ENCODE results near the gene IGSF23.
A peak's percentile ranks its signal among the peaks of the same experiment; 100 is the strongest.

The IGSF23 gene

DNA sequence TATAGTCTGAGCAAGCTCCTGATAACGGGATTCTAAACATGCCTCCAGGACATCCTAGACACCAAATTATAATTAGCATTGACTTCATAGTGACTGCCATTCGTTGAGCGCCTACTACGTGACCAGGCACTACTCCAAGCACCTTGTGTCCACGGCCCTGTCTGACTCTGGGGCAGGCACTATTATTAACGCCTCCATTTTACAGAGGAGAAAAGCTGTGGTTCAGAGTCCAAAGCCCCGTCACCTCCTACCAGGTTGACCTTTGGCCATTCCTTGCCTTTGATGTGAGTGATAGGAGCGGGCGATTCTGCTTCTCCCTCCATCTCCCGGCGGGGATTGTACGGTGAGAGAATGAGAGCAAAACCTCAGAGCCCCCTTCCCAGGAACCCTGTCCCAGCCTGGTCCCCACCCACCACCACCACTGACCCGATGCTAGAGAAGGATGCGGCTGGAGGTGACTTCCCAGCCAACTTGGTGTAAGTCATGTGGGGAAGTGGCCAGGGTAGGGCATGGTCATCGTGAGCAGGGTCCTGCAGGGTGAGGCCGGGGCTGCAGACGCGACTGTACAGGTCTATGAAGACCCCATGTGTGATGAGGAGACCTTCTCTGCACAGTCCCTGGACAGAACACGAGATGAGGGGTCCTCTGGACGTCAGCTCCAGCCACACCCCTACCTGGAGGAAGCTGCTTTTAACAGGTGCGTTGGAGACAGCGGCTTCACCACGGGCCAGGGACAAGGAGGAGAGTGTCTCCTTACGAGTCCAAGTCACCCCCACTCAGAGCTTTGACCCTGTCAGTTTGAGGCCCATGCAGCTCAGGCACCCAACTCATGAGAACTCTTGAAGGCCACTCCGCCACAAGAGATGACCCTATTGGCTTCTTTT lies at the start of gene IGSF23:
IGSF23 (plus strand) TSS at position 269 of the 884 bp plus-strand sequence; CDS start at position 352, 83 bp downstream.
- no peak for DNase-seq

DNA sequence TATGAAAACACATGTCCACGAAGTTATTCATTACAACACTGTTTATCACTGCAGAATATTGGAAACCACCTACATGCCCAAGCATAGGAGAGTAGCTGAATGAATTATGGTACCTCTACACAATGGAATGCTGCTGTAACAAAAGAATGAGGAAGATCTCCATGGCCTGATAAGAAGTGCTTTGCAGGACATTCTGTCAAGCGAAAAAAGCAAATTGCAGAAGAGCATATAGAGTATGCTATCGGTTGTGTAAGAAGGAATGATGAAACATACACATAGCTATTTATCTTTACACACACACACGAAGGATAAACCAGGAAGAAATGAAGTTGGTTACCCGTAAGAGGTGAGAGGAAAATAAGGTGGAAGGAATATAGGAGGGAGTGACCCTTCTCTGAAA lies 46.4 kb upstream of the IGSF23 start:
- DNase-seq: no peak

DNA sequence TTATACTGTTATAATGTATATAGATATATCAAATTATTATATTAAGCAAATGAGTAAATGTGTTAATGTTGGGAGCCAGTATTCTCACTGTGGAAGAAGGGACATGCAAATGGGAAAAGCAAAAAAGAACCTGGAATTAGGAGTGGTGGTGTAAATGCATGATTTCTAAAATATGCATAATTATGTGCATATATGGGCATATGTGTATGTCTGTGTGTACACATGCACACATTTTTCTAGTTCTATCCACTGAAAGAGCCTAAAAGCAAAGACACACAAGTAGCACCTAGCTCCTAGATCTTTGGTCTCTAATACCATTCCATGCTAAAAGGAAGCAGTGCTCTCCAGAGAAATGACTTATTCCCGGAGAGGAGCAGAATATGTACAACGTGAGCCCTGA lies 45.6 kb upstream of the IGSF23 start:
- DNase-seq: no peak

- no peak for DNase-seq
Observed at GRCh38 chr19:44570603-44570983, 42.8 kb upstream of the IGSF23 start.

DNA sequence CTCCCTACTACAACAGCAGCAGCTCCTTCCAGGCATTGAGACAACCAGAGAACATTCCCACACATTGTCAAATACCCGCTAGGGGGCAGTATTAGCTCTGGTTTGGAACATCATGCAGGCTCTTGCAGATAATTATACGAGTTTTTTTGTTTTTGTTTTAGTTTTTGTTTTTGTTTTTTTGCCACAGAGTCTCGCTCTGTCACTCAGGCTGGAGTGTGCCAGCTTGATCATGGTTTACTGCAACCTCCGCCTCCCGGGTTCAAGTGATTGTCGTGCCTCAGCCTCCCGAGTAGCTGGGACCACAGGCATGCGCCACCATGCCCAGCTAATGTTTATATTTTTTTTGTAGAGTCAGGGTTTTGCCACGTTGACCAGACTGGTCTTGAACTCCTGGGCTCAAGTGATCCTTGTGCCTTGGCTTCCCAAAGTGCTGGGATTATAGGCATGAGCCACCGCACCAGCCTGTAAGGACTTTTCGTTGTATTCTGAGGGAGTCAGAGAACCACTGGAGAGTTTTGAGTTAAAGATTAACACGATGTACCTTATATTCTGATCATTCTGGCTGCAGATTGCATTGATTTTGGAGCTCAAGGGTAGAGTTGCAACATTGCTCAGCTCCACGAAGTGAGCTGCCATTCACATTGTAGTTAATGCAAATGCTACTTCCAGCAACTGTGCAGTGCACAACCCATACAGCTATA lies 42.2 kb upstream of the IGSF23 start:
- DNase-seq: no peak

DNA sequence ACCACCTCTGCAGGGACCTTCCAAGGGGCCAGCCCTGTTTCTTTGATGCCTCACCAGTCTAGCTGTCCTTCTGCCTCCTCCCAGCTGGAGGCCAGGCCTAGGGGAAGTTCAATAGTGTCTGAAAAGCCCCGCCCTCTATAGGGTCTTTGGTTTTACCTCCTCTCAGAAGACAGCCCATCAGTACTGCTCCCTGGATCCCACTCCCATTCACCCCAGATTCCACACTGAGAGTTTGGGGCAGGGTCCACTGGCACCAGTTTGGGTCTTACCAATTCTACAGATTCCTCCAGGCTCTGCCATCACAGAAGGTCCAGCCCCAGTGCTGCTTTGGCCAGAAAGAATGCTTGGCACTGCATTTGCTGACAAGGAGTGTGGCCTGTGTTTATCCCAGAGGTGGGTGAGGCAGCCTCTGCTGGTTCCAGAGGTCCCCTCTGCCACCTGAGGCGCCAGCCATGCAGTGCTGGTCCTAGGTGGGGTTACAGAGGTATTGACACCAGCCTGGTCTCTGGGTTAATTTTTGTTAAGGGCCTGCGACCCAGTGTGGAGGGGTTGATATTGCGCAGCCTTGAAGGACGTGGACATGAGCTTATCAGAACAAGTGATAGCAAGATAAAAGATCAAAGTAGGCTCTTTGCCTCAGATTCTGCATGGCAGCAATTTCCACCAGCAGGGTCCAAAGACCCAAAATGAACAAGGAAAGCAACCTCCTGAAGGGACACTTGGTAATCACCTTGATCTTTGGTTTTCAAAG lies 41.4 kb upstream of the IGSF23 start:
- no peak for DNase-seq

DNA sequence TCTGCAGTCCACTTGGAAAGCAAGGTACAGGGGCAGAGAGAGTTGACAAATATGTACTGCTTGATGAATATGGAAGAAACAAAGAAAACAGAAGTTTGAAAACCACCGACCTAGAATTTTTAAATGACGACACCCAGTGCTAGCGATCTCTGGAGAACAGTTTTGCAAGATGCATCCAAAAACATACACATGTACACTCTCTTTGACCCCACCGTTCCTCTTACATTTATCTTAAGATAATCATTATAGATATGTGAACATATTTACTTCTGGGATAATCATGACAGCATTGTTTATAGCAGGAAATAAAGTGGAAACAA lies 40.8 kb upstream of the IGSF23 start:
- DNase-seq: no peak

DNA sequence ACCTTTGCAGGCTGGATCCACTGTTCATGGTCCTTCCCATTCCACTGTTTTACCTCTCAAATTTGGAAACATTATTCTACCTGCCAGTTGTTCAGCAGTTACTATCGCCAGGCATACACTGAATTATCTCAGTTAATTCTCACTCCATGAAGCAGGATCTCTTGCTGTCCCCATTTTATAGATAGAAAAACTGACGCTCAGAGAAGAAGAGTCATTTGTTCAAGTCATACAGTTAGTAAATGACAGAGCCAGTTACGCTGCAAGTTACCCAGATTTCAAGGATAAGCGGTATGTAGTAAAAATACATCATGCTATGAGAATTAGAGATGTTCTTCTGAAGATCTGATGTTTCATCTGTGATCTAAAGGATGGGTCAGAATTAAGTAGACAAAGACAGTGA lies 40.2 kb upstream of the IGSF23 start:
- no peak for DNase-seq

DNA sequence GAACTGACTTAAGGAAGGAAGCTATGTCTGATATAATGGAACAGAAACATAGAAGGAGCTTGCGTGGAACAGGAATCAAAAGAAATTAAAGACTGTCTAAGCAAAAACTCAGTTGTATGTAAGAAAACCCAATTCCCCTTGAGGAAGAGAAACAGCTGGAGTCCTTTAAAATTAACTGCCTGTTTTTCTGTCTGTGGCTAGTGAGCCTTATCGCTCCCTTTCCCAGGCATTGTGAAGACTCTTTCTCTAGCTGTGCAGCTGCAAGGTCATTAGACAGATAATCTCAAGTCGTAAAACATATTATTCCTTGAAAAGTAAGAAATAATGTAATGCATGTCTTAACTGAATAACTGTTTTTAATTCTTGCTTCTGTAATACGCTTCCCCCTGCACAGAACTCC lies 39.7 kb upstream of the IGSF23 start:
- no peak for DNase-seq

- no peak for DNase-seq
Observed at GRCh38 chr19:44574186-44574950, 39.0 kb upstream of the IGSF23 start.

GRCh38 chr19:44575116-44575700 lies 38.2 kb upstream of the IGSF23 start:
- no peak for DNase-seq

- no peak for DNase-seq
Observed at GRCh38 chr19:44576843-44577565, 36.4 kb upstream of the IGSF23 start.

GRCh38 chr19:44577566-44577874 lies 35.8 kb upstream of the IGSF23 start:
- no peak for DNase-seq

- no peak for DNase-seq
Observed at GRCh38 chr19:44579663-44580365, 33.5 kb upstream of the IGSF23 start.

DNA sequence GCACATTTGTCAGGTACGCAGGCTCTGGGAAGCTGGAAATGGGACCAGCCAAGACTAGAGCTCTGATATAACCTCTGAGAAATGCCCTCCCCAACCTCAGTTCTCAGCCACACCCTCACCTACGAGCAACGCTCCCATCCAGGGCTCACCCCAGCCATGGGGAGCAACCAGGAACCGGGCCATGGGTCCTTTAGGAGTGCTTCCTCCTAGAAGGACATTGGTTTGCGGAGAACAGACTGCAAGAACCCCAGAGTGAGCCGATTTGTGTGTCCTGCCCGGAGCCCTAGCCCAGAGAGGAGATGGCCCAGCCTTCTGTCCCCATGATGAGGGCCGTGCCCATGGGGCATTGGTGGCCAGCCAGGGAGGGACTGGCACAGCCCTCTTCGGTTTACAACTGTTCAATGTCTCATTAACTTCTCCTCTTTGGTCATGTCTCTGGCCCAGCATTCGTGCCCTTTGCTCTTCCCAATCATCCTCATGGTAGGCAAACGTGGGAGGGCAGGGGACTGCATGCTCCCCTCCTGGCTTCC lies 32.9 kb upstream of the IGSF23 start:
- no peak for DNase-seq

DNA sequence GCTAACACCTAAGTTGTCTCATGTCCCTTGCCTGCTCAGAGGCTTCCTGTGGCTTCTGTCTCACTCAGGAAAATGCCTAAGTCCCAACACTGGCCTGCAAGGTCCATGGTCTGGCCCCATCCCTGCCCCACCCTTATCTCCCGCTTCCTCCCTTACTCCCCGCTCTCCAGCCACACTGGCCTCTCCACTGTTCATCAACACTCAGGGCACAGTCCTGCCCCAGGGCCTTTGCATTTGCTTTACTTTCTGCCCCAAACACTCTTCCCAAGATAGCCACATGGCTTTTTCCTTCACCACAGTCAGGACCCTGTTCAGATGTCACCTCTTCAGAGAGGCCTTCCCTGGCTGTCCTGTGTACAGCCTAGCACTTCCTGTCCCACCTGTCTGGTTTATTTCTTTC lies 32.1 kb upstream of the IGSF23 start:
- no peak for DNase-seq

DNA sequence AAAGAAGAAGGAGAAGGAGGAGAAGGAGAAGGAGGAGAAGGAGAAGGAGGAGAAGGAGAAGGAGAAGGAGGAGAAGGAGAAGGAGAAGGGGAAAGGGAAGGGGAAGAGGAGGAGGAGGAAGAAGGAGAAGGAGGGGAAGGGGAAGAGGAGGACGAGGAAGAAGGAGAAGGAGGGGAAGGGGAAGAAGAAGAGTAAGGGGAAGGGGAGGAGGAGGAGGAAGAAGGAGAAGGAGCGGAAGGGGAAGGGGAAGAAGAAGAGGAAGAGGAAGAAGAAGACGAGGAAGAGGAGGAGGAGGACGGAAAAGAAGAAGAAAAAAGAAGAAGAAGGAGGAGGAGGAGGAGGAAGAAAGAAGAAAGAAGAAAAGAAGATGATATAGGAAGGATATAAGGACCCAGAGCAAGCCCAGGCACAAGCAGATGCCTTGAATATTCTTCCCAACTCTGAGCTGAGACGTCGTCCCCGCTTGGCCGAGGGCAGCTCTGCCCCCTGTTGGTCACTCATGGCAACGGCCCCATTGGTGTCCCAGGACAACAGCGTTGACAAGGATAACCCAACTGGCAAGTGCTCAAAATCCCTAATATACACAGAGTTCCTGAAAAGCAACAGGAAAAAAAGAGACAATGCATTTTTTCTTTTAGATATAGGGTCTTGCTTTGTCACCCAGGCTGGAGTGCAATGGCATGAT lies 30.6 kb upstream of the IGSF23 start:
- no peak for DNase-seq

- DNase-seq: no peak
Observed at GRCh38 chr19:44585371-44586133, 27.8 kb upstream of the IGSF23 start.

DNA sequence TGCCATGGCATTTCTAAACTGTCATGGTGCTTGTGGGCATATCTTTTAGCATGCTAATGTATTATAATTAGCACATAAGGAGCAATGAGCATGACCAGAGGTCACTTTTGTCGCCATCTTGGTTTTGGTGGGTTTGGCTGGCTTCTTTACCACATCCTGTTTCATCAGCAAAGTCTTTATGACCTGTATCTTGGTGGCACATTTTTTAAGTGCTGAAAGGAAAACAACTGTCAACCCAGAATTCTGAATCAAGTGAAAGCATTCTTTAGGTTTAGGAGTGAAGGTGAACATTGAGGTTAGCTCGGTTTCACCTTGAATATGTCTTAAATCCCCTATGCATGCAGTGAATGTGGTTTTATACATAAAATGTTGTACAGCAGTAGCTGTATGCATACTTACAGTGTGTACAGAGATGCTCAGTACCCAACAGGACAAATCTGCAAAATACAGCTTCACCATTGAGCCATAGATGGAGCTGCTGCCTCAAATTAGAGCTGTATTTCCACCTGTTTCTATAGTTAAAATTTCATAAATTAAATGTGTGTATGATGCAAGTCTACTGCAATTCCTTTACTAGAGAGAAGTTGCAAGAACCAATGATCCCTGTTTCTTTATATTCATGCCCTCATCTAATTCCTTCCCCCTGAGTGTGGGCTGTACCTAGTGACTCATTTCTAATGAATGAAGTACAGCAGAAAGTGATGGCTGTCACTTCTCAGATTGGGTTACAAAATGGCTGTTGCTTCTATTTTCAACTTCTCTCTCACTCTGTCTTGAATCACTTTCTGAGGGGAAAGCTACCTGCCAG lies 25.2 kb upstream of the IGSF23 start:
- DNase-seq: peak; percentile 18
